Measurements from ENCODE around the gene SEPSECS. TPM values are rescaled to one million over a fixed set of nuclear protein-coding genes. Genes with fewer than 3 reads are reported as not detected.
A peak's percentile ranks its signal among the peaks of the same experiment; 100 is the strongest.

SEPSECS gene
- total and polyA plus RNA-seq, 9 of the 15 experiments (the other 6 are each of a cell fraction or from before 2014, with no cell fraction given): 3.9 to 17.2 (median 7.9) TPM

GRCh38 chr4:25100021-25100555 lies 60.2 kb downstream of the SEPSECS start (continued):
- TF ChIP-seq THRA (IDR thresholded peaks at IDR 0.05) (no peak), ZC3H8 (IDR thresholded peaks at IDR 0.05) (no peak), ZNF280B (CRISPR knock-in tag; IDR thresholded peaks at IDR 0.05) (no peak)

GRCh38 chr4:25098964-25099891 lies 61.0 kb downstream of the SEPSECS start:
- in situ Hi-C loops (cut with MboI) (no loop called here), intact Hi-C loops (cut with micrococcal nuclease) (no loop called here)
- FAIRE-seq (peak; percentile 80), ATAC-seq (peak; percentile 61), DNase-seq (ENCODE audit: extremely low read depth in 1 of 4, low spot score in 3 of 4) (peak; percentile 24 to 59 (median 40))
- H3K4me2 ChIP-seq (ENCODE audit: insufficient read depth, low read length): no peak overlapping the region
- H3K9me1 ChIP-seq (ENCODE audit: control insufficient read depth, insufficient read depth, low read length): no peaks in the 10 kb centered on the region
- no peaks in the 10 kb centered on the region for H3K79me2 ChIP-seq (ENCODE audit: control insufficient read depth, insufficient read depth, low read length)
- 0% methylated on average over 9 of the region's 10 CpGs for WGBS (ENCODE audit: insufficient coverage, low coverage, missing lambda C conversion rate)
- H3K9me3 ChIP-seq (replicated peaks; ENCODE audit: control insufficient read depth, insufficient read depth, low read depth, low read length): no peaks in the 10 kb centered on the region
- H4K20me1 ChIP-seq (replicated peaks; ENCODE audit: control insufficient read depth, insufficient read depth, low read length): no peaks in the 10 kb centered on the region; the same call in 1 of the 2 replicates
- ChIA-PET CTCF (ENCODE audit: low intra/inter-chr PET ratio) (no interaction called here), POLR2A (interaction anchor here (0.8 to 1.2 kb wide), 3 partner anchors 11 to 96 kb away, joined by 3 to 5 read pairs (median 4); no protein-coding TSS in a partner anchor)
- H3K27me3 ChIP-seq (ENCODE audit: control insufficient read depth in 2 of 2, insufficient read depth in 2 of 2, low read length in 2 of 2): peaks cover 29 to 42% of the 10 kb centered on the region in 2 experiments
- H3K27ac ChIP-seq (ENCODE audit: extremely low read depth, low read depth, low read length): no peak overlapping the region
- no peaks in the 10 kb centered on the region for H3K36me3 ChIP-seq (ENCODE audit: control insufficient read depth, insufficient read depth, low read length)
- H3K4me3 ChIP-seq: no peak overlapping the region
- H2AFZ ChIP-seq (ENCODE audit: low read depth, low read length): no peak overlapping the region
- no peak overlapping the region for H3K9ac ChIP-seq (ENCODE audit: insufficient read depth in 1 of 2, low read depth in 2 of 2, low read length in 2 of 2)
- H3K4me1 ChIP-seq (replicated peaks in 1 of 2; ENCODE audit: control insufficient read depth in 2 of 2, insufficient read depth in 2 of 2, low read length in 2 of 2): peaks cover 6 to 7% of the 10 kb centered on the region in 2 experiments; a peak in 4 of 5 replicates
- no TSS peak for BruUV-seq (replicated peaks)
- TF ChIP-seq ZNF512 (tag; IDR thresholded peaks at IDR 0.05) (peak; percentile 99), SOX6 (IDR thresholded peaks at IDR 0.05) (peak; percentile 45; the same call in 1 of the 2 replicates), TAL1 (IDR thresholded peaks at IDR 0.05) (peak; percentile 27; the same call in 1 of the 2 replicates), ZNF347 (CRISPR knock-in tag; IDR thresholded peaks at IDR 0.05; ENCODE audit: low read depth) (no peak), NFIC (IDR thresholded peaks at IDR 0.05) (peak; percentile 79), NCOR1 (IDR thresholded peaks at IDR 0.05) (0 out of 2 replicates have a peak, but pooled peaks have one; percentile 33), HIVEP1 (CRISPR knock-in tag; IDR thresholded peaks at IDR 0.05) (no peak), MAX (CRISPR knock-in tag; IDR thresholded peaks at IDR 0.05) (no peak), TFAP4 (CRISPR knock-in tag; IDR thresholded peaks at IDR 0.05; ENCODE audit: borderline replicate concordance) (peak; percentile 76; the same call in 1 of the 2 replicates), BACH1 (tag; IDR thresholded peaks at IDR 0.05) (no peak), ZSCAN29 (IDR thresholded peaks at IDR 0.05) (no peak)
